MM.1S (cell line): ENCODE measurements around the gene C10orf53.

Experiments
- DNase-seq: peaks from one replicate; pipeline ENCODE4 v3.0.0-alpha.2; 2015
- H2AFZ ChIP-seq: fragments of 300-600 bp; sonication (generic); 2 replicates; pipeline ENCODE4 v1.6.0; 2016; ENCODE audit warnings: antibody characterized with exemption, low read length
- H3F3A ChIP-seq: fragments of 300-600 bp; sonication (generic); 2 replicates; pipeline ENCODE4 v1.6.1; 2016; ENCODE audit warnings: mild to moderate bottlenecking, antibody characterized with exemption, low read length, moderate library complexity, mixed read lengths; ENCODE audit not compliant: insufficient read depth
- H3K27ac ChIP-seq: fragments of 300-600 bp; sonication (generic); 2 replicates; pipeline ENCODE4 v1.5.1; 2016; ENCODE audit warnings: mild to moderate bottlenecking, low read length
- H3K27me3 ChIP-seq: fragments of 300-600 bp; sonication (generic); replicated peaks from 2 replicates; pipeline ENCODE4 v1.6.0; 2016; ENCODE audit warnings: low read length; ENCODE audit not compliant: insufficient read depth
- H3K36me3 ChIP-seq: fragments of 300-600 bp; sonication (generic); replicated peaks from 2 replicates; pipeline ENCODE4 v1.6.1; 2016; ENCODE audit warnings: mild to moderate bottlenecking, low read length, mixed read lengths; ENCODE audit not compliant: insufficient read depth
- H3K4me1 ChIP-seq: fragments of 300-600 bp; sonication (generic); 2 replicates; pipeline ENCODE4 v1.6.1; 2016; ENCODE audit warnings: low read length, mixed read lengths
- H3K4me2 ChIP-seq: fragments of 300-600 bp; sonication (generic); 2 replicates; pipeline ENCODE4 v1.6.0; 2016; ENCODE audit warnings: low read depth, low read length
- H3K4me3 ChIP-seq: fragments of 300-600 bp; sonication (generic); 2 replicates; pipeline ENCODE4 v1.5.1; 2016; ENCODE audit warnings: low read length, mixed read lengths
- H3K79me2 ChIP-seq: fragments of 300-600 bp; sonication (generic); 2 replicates; pipeline ENCODE4 v1.6.1; 2016; ENCODE audit warnings: mixed run types, low read length, mixed read lengths
- H3K9ac ChIP-seq: fragments of 300-600 bp; sonication (generic); 2 replicates; pipeline ENCODE4 v1.6.1; 2016; ENCODE audit warnings: low read length, mixed read lengths
- H3K9me2 ChIP-seq: fragments of 300-600 bp; sonication (generic); replicated peaks from 2 replicates; pipeline ENCODE4 v1.6.1; 2016; ENCODE audit warnings: mild to moderate bottlenecking, low read length, mixed read lengths; ENCODE audit not compliant: insufficient read depth
- H3K9me3 ChIP-seq: fragments of 300-600 bp; sonication (generic); replicated peaks from 2 replicates; pipeline ENCODE4 v1.6.1; 2016; ENCODE audit warnings: mild to moderate bottlenecking, low read length, mixed read lengths; ENCODE audit not compliant: insufficient read depth
- H4K20me1 ChIP-seq: fragments of 300-600 bp; sonication (generic); 2 replicates; pipeline ENCODE4 v1.6.1; 2016; ENCODE audit warnings: mild to moderate bottlenecking, low read length, moderate library complexity, mixed read lengths; ENCODE audit not compliant: insufficient read depth
- CTCF ChIP-seq: fragments of 300-600 bp; sonication (generic); IDR thresholded peaks from 2 replicates; pipeline ENCODE4 v1.5.1; 2016; ENCODE audit warnings: antibody characterized with exemption, low read length, mixed read lengths
- EZH2 ChIP-seq: fragments of 300-600 bp; sonication (generic); optimal IDR thresholded peaks from 2 replicates; pipeline ENCODE3; 2017; ENCODE audit warnings: low read depth, mild to moderate bottlenecking, antibody characterized with exemption, low read length, mixed read lengths
- EZH2phosphoT487 ChIP-seq: fragments of 300-600 bp; sonication (generic); IDR thresholded peaks from 2 replicates; pipeline ENCODE4 v1.6.1; 2018; ENCODE audit warnings: antibody characterized with exemption, low read length

C10orf53 gene

GRCh38 chr10:49686651-49687050, 7.2 kb downstream of the C10orf53 start:
- TF ChIP-seq CTCF: no peak
- TF ChIP-seq EZH2: no peak
- no peak for TF ChIP-seq EZH2phosphoT487
- no peaks in the 10 kb centered on the region for H3F3A ChIP-seq
- no peak overlapping the region for H2AFZ ChIP-seq
- no peak overlapping the region for H3K27ac ChIP-seq
- no peaks in the 10 kb centered on the region for H3K79me2 ChIP-seq
- no peak overlapping the region for H3K4me3 ChIP-seq
- H3K9me2 ChIP-seq: no peaks in the 10 kb centered on the region
- no peaks in the 10 kb centered on the region for H3K36me3 ChIP-seq
- H3K27me3 ChIP-seq: no peaks in the 10 kb centered on the region
- no peaks in the 10 kb centered on the region for H4K20me1 ChIP-seq
- no peaks in the 10 kb centered on the region for H3K4me1 ChIP-seq
- no peak for DNase-seq
- H3K4me2 ChIP-seq: no peak overlapping the region
- no peak overlapping the region for H3K9ac ChIP-seq
- H3K9me3 ChIP-seq: no peaks in the 10 kb centered on the region

- Histone ChIP-seq H3K9me3 (no peaks in the 10 kb centered on the region), H3F3A (no peaks in the 10 kb centered on the region), H3K4me1 (no peaks in the 10 kb centered on the region), H3K9me2 (no peaks in the 10 kb centered on the region), H3K79me2 (no peaks in the 10 kb centered on the region), H4K20me1 (no peaks in the 10 kb centered on the region), H3K4me3 (no peak overlapping the region), H3K27ac (no peak overlapping the region), H3K27me3 (no peaks in the 10 kb centered on the region), H3K36me3 (no peaks in the 10 kb centered on the region), H3K9ac (no peak overlapping the region), H2AFZ (no peak overlapping the region), H3K4me2 (no peak overlapping the region)
- TF ChIP-seq EZH2 (no peak), CTCF (no peak), EZH2phosphoT487 (no peak)
- DNase-seq: no peak
These were observed 8.9 kb downstream of the C10orf53 start for GRCh38 chr10:49688261-49688846.

DNA sequence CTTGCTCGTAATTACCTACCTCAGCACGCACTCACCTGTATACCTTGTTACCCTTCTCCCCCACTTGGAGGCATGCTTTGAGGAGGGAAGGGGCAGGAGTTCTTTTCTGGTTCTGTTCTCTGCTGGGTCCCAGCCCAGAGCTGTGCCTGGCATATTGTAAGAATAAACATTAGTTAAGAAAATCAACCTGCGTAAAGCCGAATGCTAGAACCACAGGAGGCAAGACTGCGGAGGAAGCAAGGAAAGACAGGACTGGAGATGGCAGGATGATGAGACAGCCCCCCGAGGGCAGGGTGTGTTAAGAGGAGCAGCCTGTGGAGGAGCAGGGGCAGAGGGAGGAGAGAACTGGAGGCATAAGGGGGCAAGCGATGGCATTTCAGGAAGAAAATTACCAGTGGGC, 9.5 kb downstream of the C10orf53 start:
- Histone ChIP-seq H3K4me1 (no peaks in the 10 kb centered on the region), H3K27ac (no peak overlapping the region), H3K9ac (no peak overlapping the region), H3K79me2 (no peaks in the 10 kb centered on the region), H3K27me3 (no peaks in the 10 kb centered on the region), H3K9me3 (no peaks in the 10 kb centered on the region), H4K20me1 (no peaks in the 10 kb centered on the region), H3K4me3 (no peak overlapping the region), H3K4me2 (no peak overlapping the region), H2AFZ (no peak overlapping the region), H3K36me3 (no peaks in the 10 kb centered on the region), H3K9me2 (no peaks in the 10 kb centered on the region), H3F3A (no peaks in the 10 kb centered on the region)
- TF ChIP-seq EZH2: no peak
- no peak for TF ChIP-seq CTCF
- no peak for TF ChIP-seq EZH2phosphoT487
- DNase-seq: no peak
